ENCODE measurements around the gene SLC25A46. TPM values are rescaled to one million over a fixed set of nuclear protein-coding genes. Genes with fewer than 3 reads are reported as not detected.

SLC25A46 gene
- total and polyA plus RNA-seq, 2 of the 8 experiments (the other 6 are each of a cell fraction or from before 2014, with no cell fraction given) = 10.6 to 21.7 TPM

DNA sequence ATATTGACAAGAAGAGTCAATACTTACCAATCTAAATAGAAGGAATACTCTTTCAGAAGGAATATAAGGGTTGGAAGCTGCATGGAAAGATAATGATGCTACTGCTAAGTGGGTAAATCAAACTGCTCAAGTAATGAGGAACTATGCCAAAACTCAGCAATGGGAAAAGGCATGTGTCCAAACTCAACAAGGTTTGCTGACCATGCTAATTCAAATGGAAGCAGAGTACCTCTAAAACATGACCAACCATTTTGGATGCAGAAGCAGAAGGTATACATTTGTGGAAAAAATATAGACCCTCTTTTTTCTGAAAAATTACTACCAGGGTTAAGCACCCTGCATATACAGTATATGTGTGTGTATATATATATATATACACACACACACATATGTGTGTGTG lies 33.5 kb upstream of the SLC25A46 start:
- no peak overlapping the region for H2AFZ ChIP-seq (ENCODE audit: low read length)
- H2BK12ac ChIP-seq (ENCODE audit: low read depth, low read length) = no peak overlapping the region
- H3K14ac ChIP-seq (ENCODE audit: insufficient read length) = no peak overlapping the region
- H3K18ac ChIP-seq (ENCODE audit: extremely low read depth, low read length) = no peak overlapping the region
- H3K9me3 ChIP-seq (ENCODE audit: insufficient read depth in 2 of 2, low read depth in 1 of 2, low read length in 1 of 2) = no peaks in the 10 kb centered on the region
- no peak overlapping the region for H3K4ac ChIP-seq (replicated peaks; ENCODE audit: insufficient read length, low read depth, low read length)
- no peak overlapping the region for H3K56ac ChIP-seq (replicated peaks; ENCODE audit: insufficient read length, low read depth, low read length)
- POLR2A ChIA-PET (ENCODE audit: partially characterized antibody) = no interaction called here
- H3K23me2 ChIP-seq (ENCODE audit: low read depth, low read length) = no peaks in the 10 kb centered on the region
- H2AK5ac ChIP-seq (ENCODE audit: low read depth, low read length) = no peak overlapping the region
- no peak overlapping the region for H2BK5ac ChIP-seq (ENCODE audit: low read depth, low read length)
- H4K91ac ChIP-seq (replicated peaks; ENCODE audit: insufficient read length, low read length) = no peak overlapping the region
- H3K4me1 ChIP-seq (replicated peaks in 1 of 4; ENCODE audit: control insufficient read depth in 3 of 4, insufficient read depth in 4 of 4, low read length in 3 of 4) = no peaks in the 10 kb centered on the region
- H4K20me1 ChIP-seq (replicated peaks in 1 of 2; ENCODE audit: control insufficient read depth in 1 of 2, insufficient read depth in 2 of 2, low read length in 2 of 2) = no peaks in the 10 kb centered on the region
- no peaks in the 10 kb centered on the region for H3K36me3 ChIP-seq (ENCODE audit: control insufficient read depth in 2 of 4, insufficient read depth in 4 of 4, low read length in 3 of 4)
- H3K27me3 ChIP-seq (replicated peaks in 1 of 4; ENCODE audit: control insufficient read depth in 3 of 4, extremely low read depth in 1 of 4, insufficient read depth in 3 of 4, low read length in 3 of 4) = no peaks in the 10 kb centered on the region; a peak in 1 of 7 replicates
- TF ChIP-seq NRF1 (IDR thresholded peaks at IDR 0.05; ENCODE audit: low read depth, low read length) = no peak
- TF ChIP-seq, protein P1, sequence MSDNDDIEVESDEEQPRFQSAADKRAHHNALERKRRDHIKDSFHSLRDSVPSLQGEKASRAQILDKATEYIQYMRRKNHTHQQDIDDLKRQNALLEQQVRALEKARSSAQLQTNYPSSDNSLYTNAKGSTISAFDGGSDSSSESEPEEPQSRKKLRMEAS (IDR thresholded peaks at IDR 0.05) = no peak
- TF ChIP-seq EGR1 (IDR thresholded peaks at IDR 0.05; ENCODE audit: borderline replicate concordance, low read depth, low read length) = no peak
- no peak for TF ChIP-seq KDM5A (IDR thresholded peaks at IDR 0.05; ENCODE audit: low read length)
- TF ChIP-seq SP4 (IDR thresholded peaks at IDR 0.05; ENCODE audit: low read length) = no peak
- TF ChIP-seq TBP (IDR thresholded peaks at IDR 0.05; ENCODE audit: low read depth, low read length) = no peak
- no peak for TF ChIP-seq CHD1 (IDR thresholded peaks at IDR 0.05; ENCODE audit: low read depth, low read length)
- TF ChIP-seq BACH1 (IDR thresholded peaks at IDR 0.05; ENCODE audit: low read length) = no peak
- TF ChIP-seq SRF (IDR thresholded peaks at IDR 0.05; ENCODE audit: low read depth, low read length) = no peak
- TF ChIP-seq, protein P2, sequence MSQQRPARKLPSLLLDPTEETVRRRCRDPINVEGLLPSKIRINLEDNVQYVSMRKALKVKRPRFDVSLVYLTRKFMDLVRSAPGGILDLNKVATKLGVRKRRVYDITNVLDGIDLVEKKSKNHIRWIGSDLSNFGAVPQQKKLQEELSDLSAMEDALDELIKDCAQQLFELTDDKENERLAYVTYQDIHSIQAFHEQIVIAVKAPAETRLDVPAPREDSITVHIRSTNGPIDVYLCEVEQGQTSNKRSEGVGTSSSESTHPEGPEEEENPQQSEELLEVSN (IDR thresholded peaks at IDR 0.05) = no peak
- no peak for TF ChIP-seq PHF8 (conservative IDR thresholded peaks at IDR 0.05; ENCODE audit: low read depth, low read length)
- no peak for TF ChIP-seq SIX5 (IDR thresholded peaks at IDR 0.05; ENCODE audit: low read depth, low read length)
- no peak for TF ChIP-seq RBBP5 (IDR thresholded peaks at IDR 0.05; ENCODE audit: borderline replicate concordance, low read depth, low read length)
- TF ChIP-seq JUND (IDR thresholded peaks at IDR 0.05; ENCODE audit: low read length) = no peak
- no peak overlapping the region for H4K5ac ChIP-seq (ENCODE audit: insufficient read length, low read depth, low read length)
- CTCF ChIA-PET (ENCODE audit: partially characterized antibody) = no interaction called here
- no peak overlapping the region for H3K23ac ChIP-seq (ENCODE audit: insufficient read length)
- DNase-seq (ENCODE audit: low read depth in 1 of 2, low spot score in 2 of 2) (no peak), FAIRE-seq (no peak)
- no peak overlapping the region for H3K4me2 ChIP-seq (ENCODE audit: insufficient read depth in 1 of 2, low read depth in 2 of 2, low read length in 2 of 2)
- no peak overlapping the region for H3K4me3 ChIP-seq (ENCODE audit: extremely low read depth in 1 of 4, insufficient read depth in 2 of 4, low read depth in 3 of 4, low read length in 4 of 4)
- no peak overlapping the region for H4K8ac ChIP-seq (ENCODE audit: extremely low read depth, insufficient read depth, low read length)
- no peak overlapping the region for H2BK15ac ChIP-seq (ENCODE audit: low read length)
- H2BK120ac ChIP-seq (replicated peaks; ENCODE audit: low read depth, low read length) = no peak overlapping the region
- no peak overlapping the region for H3K9ac ChIP-seq (replicated peaks in 1 of 4; ENCODE audit: extremely low read depth in 1 of 4, low read depth in 3 of 4, low read length in 3 of 4)
- H3K27ac ChIP-seq (ENCODE audit: low read depth, low read length) = no peak overlapping the region
- H3K79me1 ChIP-seq (ENCODE audit: low read depth, low read length) = no peaks in the 10 kb centered on the region
- H3K79me2 ChIP-seq (ENCODE audit: control insufficient read depth in 1 of 2, insufficient read depth in 2 of 2, low read length in 2 of 2) = no peaks in the 10 kb centered on the region
- no peak overlapping the region for H2BK20ac ChIP-seq (ENCODE audit: low read length)
